ENCODE results near the gene USP25. TPM values are rescaled to one million over a fixed set of nuclear protein-coding genes. Genes with fewer than 3 reads are reported as not detected.

USP25 gene
- total and polyA plus RNA-seq, 2 experiments from 2014 or later: 11.8 to 49.2 TPM

GRCh38 chr21:15893902-15894301, 164.1 kb downstream of the USP25 start:
- H2AFZ ChIP-seq: no peak overlapping the region
- Mint-ChIP-seq H3K27ac (no peak overlapping the region), H3K36me3 (ENCODE audit: low read depth) (peaks cover 20% of the 10 kb centered on the region), H3K4me3 (no peak overlapping the region), H3K9me3 (peaks cover 23% of the 10 kb centered on the region; the same call in 2 of the 3 replicates), H3K27me3 (ENCODE audit: insufficient read depth, low read depth, poor library complexity) (peaks cover 19% of the 10 kb centered on the region), H3K4me1 (peaks cover 4% of the 10 kb centered on the region; the same call in 1 of the 3 replicates)
- H3K36me3 ChIP-seq (ENCODE audit: insufficient read depth): no peaks in the 10 kb centered on the region
- ATAC-seq: peak; percentile 59; the same call in 2 of the 3 replicates
- peak; percentile 18 for DNase-seq (ENCODE audit: low spot score)
- H3F3A ChIP-seq (replicated peaks; ENCODE audit: low read depth): no peaks in the 10 kb centered on the region
- no peaks in the 10 kb centered on the region for H4K20me1 ChIP-seq (replicated peaks; ENCODE audit: insufficient read depth)
- H3K27me3 ChIP-seq (ENCODE audit: insufficient read depth): no peaks in the 10 kb centered on the region
- no peak for TF ChIP-seq CREB1 (CRISPR knock-in tag; IDR thresholded peaks at IDR 0.05; ENCODE audit: low read depth)
- no peak for TF ChIP-seq POLR2AphosphoS5 (IDR thresholded peaks at IDR 0.05; ENCODE audit: low read depth)
- peak in 1 of 2 experiments; percentile 21; a peak in 1 of 4 replicates for TF ChIP-seq CTCF (conservative IDR thresholded peaks at IDR 0.05; ENCODE audit: low read depth in 2 of 2)
- H3K9me2 ChIP-seq (ENCODE audit: insufficient read depth): no peaks in the 10 kb centered on the region
- H3K4me2 ChIP-seq: no peak overlapping the region
- H3K4me1 ChIP-seq (ENCODE audit: insufficient read depth): no peaks in the 10 kb centered on the region
- no peaks in the 10 kb centered on the region for H3K79me2 ChIP-seq (replicated peaks; ENCODE audit: insufficient read depth)
- H3K27ac ChIP-seq (ENCODE audit: low read depth): no peak overlapping the region
- no peak overlapping the region for H3K4me3 ChIP-seq

- Histone ChIP-seq H3K27ac (ENCODE audit: low read depth) (no peak overlapping the region), H3K27me3 (ENCODE audit: insufficient read depth) (no peaks in the 10 kb centered on the region), H2AFZ (no peak overlapping the region), H3K79me2 (replicated peaks; ENCODE audit: insufficient read depth) (no peaks in the 10 kb centered on the region), H3K36me3 (ENCODE audit: insufficient read depth) (no peaks in the 10 kb centered on the region), H3K4me3 (no peak overlapping the region), H4K20me1 (replicated peaks; ENCODE audit: insufficient read depth) (no peaks in the 10 kb centered on the region), H3F3A (replicated peaks; ENCODE audit: low read depth) (no peaks in the 10 kb centered on the region), H3K4me2 (no peak overlapping the region), H3K9me2 (ENCODE audit: insufficient read depth) (no peaks in the 10 kb centered on the region), H3K4me1 (ENCODE audit: insufficient read depth) (no peaks in the 10 kb centered on the region)
- TF ChIP-seq CTCF (conservative IDR thresholded peaks at IDR 0.05; ENCODE audit: low read depth in 2 of 2): peak in 1 of 2 experiments; percentile 62; a peak in 3 of 4 replicates
- TF ChIP-seq ZNF114 (CRISPR knock-in tag; IDR thresholded peaks at IDR 0.05): no peak
- no peak for TF ChIP-seq STAT1 (IDR thresholded peaks at IDR 0.05; ENCODE audit: unreplicated experiment)
- no peak for TF ChIP-seq EZH2phosphoT487 (IDR thresholded peaks at IDR 0.05; ENCODE audit: unreplicated experiment)
- Mint-ChIP-seq H3K4me3 (no peak overlapping the region), H3K4me1 (peaks cover 4% of the 10 kb centered on the region; the same call in 1 of the 3 replicates), H3K9me3 (peaks cover 30% of the 10 kb centered on the region), H3K27ac (no peak overlapping the region), H3K27me3 (ENCODE audit: insufficient read depth, low read depth, poor library complexity) (peaks cover 19% of the 10 kb centered on the region), H3K36me3 (ENCODE audit: low read depth) (peaks cover 25% of the 10 kb centered on the region)
- no peak for DNase-seq (ENCODE audit: low spot score)
- no peak for ATAC-seq
These were observed 164.8 kb downstream of the USP25 start for GRCh38 chr21:15894596-15894995.

Data from GM23338 (cell line).